Measurements from ENCODE around the gene SEMA5B. TPM values are rescaled to one million over a fixed set of nuclear protein-coding genes. Genes with fewer than 3 reads are reported as not detected.

Gene SEMA5B
- total RNA-seq, 2 donors from 2014 or later, result 0.14 to 3.2 TPM

DNA sequence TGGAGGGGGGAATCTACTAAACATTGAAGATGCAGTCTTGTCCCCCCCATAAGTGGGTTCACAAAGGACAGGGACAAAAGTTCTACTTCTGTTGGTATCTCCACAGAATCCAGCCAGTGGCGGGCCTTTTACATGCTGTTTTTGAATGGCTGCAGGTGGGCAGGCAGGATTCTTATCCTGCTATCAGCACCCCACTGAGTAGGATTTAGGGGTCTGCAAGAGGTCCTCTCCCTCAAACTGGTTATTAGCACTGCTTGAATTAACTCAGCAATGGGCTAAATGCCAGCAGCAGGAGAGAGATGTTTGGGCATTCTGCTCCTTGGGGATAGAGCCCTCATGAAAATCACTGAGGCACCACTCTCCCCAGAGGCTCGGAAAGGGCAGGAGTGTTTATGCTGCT is 40.3 kb downstream of the SEMA5B start:
- Histone ChIP-seq H3K27me3 (replicated peaks; ENCODE audit: insufficient read depth) (no peaks in the 10 kb centered on the region), H3K4me1 (ENCODE audit: control insufficient read depth in 1 of 2, low read depth in 2 of 2) (peaks cover 0 to 11% of the 10 kb centered on the region in 2 donors), H3K4me3 (no peak overlapping the region), H3K9me3 (no peaks in the 10 kb centered on the region), H3K36me3 (no peaks in the 10 kb centered on the region), H3K27ac (no peak overlapping the region)
- TF ChIP-seq, protein P1, sequence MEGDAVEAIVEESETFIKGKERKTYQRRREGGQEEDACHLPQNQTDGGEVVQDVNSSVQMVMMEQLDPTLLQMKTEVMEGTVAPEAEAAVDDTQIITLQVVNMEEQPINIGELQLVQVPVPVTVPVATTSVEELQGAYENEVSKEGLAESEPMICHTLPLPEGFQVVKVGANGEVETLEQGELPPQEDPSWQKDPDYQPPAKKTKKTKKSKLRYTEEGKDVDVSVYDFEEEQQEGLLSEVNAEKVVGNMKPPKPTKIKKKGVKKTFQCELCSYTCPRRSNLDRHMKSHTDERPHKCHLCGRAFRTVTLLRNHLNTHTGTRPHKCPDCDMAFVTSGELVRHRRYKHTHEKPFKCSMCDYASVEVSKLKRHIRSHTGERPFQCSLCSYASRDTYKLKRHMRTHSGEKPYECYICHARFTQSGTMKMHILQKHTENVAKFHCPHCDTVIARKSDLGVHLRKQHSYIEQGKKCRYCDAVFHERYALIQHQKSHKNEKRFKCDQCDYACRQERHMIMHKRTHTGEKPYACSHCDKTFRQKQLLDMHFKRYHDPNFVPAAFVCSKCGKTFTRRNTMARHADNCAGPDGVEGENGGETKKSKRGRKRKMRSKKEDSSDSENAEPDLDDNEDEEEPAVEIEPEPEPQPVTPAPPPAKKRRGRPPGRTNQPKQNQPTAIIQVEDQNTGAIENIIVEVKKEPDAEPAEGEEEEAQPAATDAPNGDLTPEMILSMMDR (IDR thresholded peaks at IDR 0.05), result no peak
- ATAC-seq (ENCODE audit: insufficient number of reproducible peaks, low FRiP score, low read depth), result no peak
- DNase-seq (ENCODE audit: low spot score), result no peak

DNA sequence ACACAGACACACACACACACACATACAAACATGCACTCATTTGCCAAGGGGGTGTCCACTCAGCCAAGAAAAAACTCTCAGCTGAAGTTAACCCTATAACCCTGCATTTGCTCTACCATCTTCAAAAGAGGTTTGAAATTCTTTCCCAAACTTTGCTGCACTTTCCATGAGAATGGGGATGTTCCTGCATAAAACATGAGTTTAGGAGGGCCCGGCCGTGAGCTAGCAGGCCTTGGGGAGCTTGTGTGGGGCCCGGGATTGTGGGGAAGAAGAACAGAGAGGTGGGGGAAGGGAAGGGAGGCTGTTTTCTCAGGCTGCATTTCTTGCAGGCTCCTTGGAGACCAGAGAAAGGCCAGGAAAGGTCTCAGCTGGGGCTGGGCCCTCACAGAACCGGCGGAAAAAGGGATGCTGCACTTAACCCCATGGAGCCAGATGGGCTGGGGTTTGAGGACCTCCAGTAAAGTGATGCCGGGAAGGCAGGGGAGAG is 40.8 kb downstream of the SEMA5B start:
- no peaks in the 10 kb centered on the region for H3K9me3 ChIP-seq
- no peak overlapping the region for H3K27ac ChIP-seq
- no peak overlapping the region for H3K4me3 ChIP-seq
- TF ChIP-seq, protein P1 (IDR thresholded peaks at IDR 0.05), result no peak
- H3K27me3 ChIP-seq (replicated peaks; ENCODE audit: insufficient read depth), result no peaks in the 10 kb centered on the region
- H3K4me1 ChIP-seq (ENCODE audit: control insufficient read depth in 1 of 2, low read depth in 2 of 2), result peaks cover 0 to 10% of the 10 kb centered on the region in 2 donors
- H3K36me3 ChIP-seq, result no peaks in the 10 kb centered on the region
- DNase-seq (ENCODE audit: low spot score), result no peak
- ATAC-seq (ENCODE audit: insufficient number of reproducible peaks, low FRiP score, low read depth), result no peak

DNA sequence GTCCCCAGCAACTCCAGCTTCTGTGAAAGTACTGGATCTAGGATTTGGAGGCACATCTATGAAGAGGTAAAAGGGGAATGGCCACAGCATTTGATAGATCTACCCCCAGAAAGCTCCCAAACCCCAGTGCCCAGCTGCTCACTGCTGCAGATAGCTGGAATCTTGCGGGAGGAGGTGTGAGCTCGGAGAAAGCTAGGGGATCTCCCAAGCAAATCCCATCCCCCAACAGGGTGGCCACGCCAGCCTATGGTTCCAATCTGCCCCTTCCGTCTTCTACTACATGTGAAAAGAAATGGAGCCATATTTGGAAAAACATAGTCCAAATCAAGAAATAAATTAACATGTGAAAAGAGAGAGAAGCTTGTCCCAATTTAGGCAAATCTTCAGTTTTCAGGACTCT is 42.0 kb downstream of the SEMA5B start:
- H3K27ac ChIP-seq, result no peak overlapping the region
- TF ChIP-seq, protein P1 (IDR thresholded peaks at IDR 0.05), result no peak
- no peak overlapping the region for H3K4me3 ChIP-seq
- H3K27me3 ChIP-seq (replicated peaks; ENCODE audit: insufficient read depth), result no peaks in the 10 kb centered on the region
- peaks cover 0 to 12% of the 10 kb centered on the region in 2 donors for H3K4me1 ChIP-seq (ENCODE audit: control insufficient read depth in 1 of 2, low read depth in 2 of 2)
- DNase-seq (ENCODE audit: low spot score), result no peak
- no peaks in the 10 kb centered on the region for H3K9me3 ChIP-seq
- no peaks in the 10 kb centered on the region for H3K36me3 ChIP-seq
- no peak for ATAC-seq (ENCODE audit: insufficient number of reproducible peaks, low FRiP score, low read depth)

DNA sequence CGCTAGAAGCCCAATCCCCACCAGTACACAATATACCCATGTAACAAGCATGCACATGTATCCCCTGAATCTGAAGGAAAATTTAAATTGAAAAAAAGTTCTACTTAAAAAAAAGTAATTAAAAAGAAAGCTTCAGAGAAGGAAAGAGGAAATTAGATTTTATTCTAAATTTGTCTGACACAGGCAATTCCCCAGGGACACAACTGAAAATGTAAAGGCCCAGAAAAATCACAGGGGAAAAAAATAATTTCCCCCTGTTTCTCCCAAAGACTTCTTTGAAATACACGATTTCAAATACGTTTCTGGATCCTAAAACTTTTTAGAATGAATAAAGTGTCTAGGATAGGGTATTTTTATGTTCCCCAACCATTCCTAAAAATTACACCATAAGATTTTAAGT is 42.9 kb downstream of the SEMA5B start:
- Histone ChIP-seq H3K4me3 (no peak overlapping the region), H3K4me1 (ENCODE audit: control insufficient read depth in 1 of 2, low read depth in 2 of 2) (peaks cover 0 to 21% of the 10 kb centered on the region in 2 donors), H3K27me3 (replicated peaks; ENCODE audit: insufficient read depth) (no peaks in the 10 kb centered on the region), H3K36me3 (no peaks in the 10 kb centered on the region), H3K9me3 (no peaks in the 10 kb centered on the region), H3K27ac (no peak overlapping the region)
- DNase-seq (ENCODE audit: low spot score) (no peak), ATAC-seq (ENCODE audit: insufficient number of reproducible peaks, low FRiP score, low read depth) (no peak)
- TF ChIP-seq, protein P1 (IDR thresholded peaks at IDR 0.05), result no peak

DNA sequence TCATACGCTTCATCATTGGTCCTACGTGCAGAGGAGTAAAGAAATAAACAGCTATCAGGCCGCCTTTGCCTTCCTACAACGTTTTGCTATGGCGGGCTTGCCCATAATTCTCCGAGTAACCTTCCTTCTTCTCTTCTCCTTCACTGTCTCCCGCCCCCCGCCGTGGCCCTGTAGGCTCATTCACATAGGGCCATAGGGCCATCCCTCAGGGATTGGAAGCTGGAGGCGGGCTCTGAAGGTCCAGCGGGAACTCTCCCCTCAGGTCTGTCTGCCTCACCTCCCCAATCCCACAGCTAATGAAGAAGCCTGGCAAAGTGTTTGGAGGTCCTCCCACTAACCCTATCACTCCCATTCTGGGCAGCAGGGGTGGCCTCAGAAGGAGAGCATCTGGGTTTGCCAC is 43.6 kb downstream of the SEMA5B start:
- DNase-seq (ENCODE audit: low spot score) (no peak), ATAC-seq (ENCODE audit: insufficient number of reproducible peaks, low FRiP score, low read depth) (no peak)

More for the DNA sequence above, 43.6 kb downstream of the SEMA5B start:
- H3K36me3 ChIP-seq, result no peaks in the 10 kb centered on the region
- H3K9me3 ChIP-seq, result no peaks in the 10 kb centered on the region
- TF ChIP-seq, protein P1 (IDR thresholded peaks at IDR 0.05), result no peak
- no peaks in the 10 kb centered on the region for H3K27me3 ChIP-seq (replicated peaks; ENCODE audit: insufficient read depth)
- H3K4me1 ChIP-seq (ENCODE audit: control insufficient read depth in 1 of 2, low read depth in 2 of 2), result peaks cover 3 to 28% of the 10 kb centered on the region in 2 donors
- H3K4me3 ChIP-seq, result no peak overlapping the region
- H3K27ac ChIP-seq, result no peak overlapping the region

Data from thoracic aorta (tissue), 2 donors.